NOMO-1 treated with DMSO at 0.1 percent for 48 hours (cell line): Measurements from ENCODE around the gene TRPM5.
A peak's percentile ranks its signal among the peaks of the same experiment; 100 is the strongest.

ENCODE experiments used
- DNase-seq: peaks from one replicate; lab custom pipeline; 2025; ENCODE audit not compliant: unreplicated experiment; lab: John Stamatoyannopoulos, UW

The TRPM5 gene

DNA sequence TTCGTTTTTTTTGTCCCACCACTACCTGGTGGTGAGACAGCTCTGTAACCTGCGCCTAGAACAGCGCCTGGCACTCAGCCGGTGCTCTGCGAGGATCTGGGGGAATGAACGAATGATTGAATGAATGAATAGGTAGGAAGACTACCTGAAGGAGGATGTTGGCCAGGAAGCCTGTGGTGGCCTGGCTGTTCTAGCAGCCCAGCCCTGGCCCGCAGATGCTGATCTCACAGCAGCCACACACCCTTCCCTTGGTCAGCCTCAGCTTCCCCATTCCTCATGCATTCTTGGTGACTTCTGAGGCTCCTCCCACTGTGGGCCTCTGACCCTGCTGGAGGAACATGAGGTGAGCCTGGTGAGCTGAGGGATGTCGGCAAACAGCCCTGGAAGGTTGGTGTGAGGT lies 3.7 kb downstream of the TRPM5 start:
- DNase-seq: no peak

DNA sequence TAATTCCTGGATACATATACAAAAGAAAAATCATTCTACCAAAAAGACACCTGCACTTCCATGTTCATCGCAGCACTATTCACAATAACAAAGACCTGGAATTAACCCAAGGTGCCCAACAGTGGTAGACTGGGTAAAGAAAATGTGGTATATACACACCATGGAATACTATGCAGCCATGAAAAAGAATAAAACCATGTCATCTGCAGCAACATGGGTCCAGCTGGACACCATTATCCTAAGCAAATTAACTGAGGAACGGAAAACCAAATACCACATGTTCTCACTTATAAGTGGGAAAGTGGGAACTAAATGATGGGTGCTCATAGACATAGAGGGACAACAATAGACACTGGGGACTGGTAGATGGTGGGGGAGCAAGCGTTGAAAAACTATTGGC lies 4.5 kb downstream of the TRPM5 start:
- no peak for DNase-seq

DNA sequence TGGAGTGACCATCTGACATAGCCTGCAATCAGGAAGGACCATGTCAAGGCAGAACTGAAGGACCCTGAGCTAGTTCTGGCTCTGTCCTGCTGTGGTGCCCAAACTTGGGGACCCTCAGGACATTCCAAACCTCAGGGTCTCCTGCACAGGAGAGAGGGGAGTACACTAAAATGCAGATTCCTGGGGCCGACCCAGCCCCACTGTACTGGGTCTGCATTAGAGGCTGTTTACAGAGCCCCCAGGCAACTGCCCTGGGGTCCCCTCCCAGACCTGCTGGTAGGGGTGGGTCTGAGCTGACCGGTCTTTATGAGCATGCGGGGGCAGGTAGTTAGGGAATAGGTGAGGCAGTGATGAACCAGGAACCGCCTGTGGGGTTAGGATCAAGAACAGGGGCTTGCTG lies 6.8 kb downstream of the TRPM5 start:
- no peak for DNase-seq

DNA sequence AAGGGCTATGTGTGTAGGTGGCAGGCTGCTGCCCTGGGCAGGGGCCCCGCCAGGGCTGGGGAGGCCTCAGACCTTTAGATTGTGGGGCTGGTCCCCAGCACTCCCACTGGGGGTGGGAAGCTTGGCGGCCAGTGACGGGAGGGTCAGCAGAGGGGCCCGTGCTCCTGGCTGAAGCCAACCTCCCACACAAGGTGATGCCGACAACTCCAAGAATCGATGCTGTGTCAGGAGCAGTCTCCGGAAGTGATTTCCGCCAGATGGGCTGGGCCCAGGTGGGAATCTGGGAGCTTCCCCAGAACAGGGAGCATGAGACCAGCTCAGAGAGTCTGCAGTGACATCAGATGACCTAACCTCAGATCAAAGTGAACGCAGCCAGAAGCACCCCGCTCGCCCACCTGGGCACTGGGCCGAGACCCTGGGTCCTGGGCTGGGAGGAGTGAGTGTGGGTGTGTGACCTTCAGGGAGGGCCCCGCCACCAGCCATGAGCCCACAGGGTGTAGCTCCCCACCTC lies 7.7 kb downstream of the TRPM5 start:
- DNase-seq: no peak

DNA sequence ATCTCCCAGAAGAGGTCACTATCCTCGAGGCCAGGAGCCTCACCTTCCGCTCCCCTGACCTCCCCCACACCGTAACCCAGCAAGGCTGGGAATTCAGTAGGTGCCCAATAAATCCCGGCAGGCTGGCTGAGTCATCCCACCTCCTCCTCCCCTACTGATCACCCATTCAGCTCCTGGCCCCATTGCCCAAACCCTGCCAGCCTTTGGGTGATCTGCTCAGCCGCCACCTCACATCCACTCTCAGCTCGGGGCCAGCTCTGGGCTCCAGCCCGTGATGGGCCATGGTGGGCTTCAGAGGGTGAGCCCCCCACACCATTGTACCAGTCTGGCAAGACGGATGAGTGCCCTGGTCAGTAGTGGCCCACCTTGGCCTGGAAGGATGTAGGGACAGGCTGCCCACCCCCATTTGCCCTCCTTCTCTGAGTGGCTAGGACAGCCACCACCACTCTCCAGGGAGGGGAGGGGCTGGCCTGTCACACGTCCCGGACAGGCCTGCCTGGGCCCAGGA lies 8.2 kb downstream of the TRPM5 start:
- no peak for DNase-seq

DNA sequence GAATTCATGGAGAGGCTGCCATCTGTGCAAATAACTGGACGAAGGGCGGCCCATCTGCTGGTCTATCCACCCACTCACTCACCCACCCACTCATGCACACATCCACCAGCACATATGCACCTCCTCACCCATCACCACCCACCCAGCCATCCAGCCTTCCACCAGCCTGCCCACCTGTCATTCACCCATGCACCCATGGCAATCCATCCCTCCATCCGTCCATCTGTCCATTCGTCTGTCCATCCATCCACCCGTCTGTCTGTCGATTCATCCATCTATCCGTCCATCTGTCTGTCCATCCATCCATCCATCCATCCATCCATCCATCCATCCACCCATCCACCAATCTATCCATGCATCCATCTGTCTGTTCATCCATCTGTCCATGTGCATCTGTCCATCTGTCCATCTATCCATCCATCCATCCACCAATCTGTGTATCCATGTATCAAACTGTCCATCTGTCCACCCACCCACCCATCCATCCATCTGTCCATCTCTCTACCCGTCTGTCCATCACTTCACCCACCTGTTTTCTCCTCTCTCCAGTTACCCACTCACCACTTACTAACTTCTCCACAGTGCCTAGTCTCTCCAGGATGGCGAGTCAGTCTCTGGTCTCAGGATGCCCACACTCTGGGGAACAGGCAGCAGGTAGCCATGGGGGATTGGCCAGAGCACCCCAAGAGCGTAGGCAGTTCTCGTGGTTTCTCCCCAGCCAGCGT lies 8.9 kb downstream of the TRPM5 start:
- no peak for DNase-seq

DNA sequence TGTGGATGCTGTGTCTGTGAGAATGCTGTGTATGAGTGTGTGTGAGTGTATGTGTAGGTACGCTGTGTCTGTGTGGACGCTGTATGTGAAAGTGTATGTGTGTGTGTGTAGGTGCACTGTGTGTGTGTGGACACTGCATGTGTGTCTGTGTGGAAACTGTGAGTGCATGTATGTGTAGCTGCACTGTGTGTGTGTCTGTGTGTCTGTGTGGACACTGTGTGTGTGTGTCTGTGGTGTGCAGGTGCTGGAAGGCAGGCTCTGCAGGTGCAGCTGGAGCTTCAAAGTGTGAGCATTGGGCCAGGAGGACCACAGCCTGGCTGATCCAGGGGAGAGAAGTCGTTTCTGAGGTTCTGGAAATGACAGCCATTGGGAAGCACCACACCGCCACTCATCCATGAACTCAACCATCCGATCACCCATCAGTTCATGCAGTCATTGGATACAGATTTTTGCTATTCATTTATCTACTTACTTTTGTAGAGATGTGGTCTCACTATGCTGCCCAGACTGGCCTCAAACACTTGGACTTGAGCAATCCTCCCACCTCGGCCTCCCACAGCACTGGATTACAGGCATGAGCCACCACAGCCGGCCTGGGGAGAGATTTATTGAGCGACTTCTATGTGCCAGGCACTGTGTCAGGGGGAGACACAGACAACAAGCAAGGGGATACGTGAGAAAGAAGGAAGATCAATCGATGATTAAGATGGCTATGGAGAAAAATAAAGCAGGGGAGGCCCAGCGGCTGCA lies 9.6 kb downstream of the TRPM5 start:
- no peak for DNase-seq

DNA sequence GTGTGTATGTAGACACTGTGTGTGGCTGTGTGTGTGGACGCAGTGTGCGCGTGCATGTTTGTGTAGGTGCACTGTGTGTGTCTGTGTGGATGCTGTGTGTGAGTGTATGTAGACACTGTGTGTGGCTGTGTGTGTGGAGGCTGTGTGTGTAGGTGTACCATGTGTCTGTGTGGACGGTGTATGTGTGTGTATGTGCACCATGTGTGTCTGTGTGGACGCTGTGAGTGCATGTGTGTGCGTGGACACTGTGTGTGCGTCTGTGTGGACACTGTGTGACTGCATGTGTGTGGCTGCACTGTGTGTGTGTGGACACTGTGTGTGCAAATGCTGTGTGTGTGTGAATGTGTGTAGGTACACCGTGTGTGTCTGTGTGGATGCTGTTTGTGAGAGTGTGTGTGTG lies 10.3 kb downstream of the TRPM5 start:
- DNase-seq: no peak

DNA sequence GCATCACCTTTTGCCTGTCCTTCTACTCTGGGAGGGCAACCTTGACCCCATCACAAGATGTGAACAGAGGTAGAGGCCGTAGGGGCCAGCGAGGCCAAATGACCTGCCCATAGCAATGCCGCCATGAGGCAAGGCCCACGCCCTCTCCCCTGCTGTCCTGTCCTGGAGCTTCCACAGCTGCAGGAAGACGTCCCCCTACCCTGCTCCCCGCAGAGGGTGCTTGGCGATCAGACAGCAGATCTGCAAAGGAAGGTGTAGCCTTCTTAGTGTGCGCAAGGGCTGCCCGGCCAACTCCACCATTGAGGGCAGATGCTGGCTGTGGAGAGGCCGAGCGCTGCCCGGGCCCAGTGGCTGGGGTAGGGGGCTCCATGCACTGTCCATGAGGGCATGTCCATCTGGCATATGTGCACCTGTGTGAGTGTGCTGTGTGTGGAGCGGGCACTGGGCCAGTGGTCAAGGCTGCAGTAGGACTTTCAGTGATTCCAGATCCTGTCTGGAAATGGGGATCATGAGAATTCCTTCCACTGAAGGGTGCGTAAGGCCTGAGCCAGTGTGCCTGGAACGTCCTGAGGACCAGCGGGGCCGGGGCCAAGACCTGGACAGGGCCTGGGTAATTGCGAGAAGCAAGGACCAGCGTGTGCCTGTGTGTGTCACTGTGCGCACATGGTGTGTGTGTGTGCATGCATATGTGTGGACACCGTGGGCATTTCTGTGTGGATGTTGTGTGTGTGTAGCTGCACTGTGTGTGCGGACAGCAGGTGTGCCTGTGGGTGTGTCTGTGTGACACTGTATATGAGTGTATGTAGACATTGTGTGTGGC lies 11.0 kb downstream of the TRPM5 start:
- no peak for DNase-seq

DNA sequence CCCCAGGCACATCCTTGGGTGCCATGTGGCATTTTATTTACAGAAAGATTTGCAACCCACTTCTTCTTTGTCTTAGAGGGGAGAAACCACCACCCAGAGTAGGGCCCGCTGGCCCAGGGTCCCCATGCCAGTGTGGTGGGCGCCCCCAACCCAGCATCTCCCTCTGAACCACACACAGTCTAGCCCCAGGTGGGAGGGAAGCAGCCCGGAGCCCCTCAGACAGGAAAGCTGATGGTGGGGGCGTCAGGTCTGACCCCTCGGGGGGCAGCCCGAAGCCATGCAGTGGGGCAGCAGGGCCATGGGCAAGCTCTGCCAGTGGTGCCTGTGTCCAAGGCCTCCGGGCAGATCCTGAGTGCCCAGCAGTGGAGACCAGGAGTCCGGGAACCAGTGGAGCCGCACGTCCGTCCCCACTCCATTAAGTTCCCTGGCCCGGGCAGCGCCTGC lies 11.7 kb downstream of the TRPM5 start:
- no peak for DNase-seq

DNA sequence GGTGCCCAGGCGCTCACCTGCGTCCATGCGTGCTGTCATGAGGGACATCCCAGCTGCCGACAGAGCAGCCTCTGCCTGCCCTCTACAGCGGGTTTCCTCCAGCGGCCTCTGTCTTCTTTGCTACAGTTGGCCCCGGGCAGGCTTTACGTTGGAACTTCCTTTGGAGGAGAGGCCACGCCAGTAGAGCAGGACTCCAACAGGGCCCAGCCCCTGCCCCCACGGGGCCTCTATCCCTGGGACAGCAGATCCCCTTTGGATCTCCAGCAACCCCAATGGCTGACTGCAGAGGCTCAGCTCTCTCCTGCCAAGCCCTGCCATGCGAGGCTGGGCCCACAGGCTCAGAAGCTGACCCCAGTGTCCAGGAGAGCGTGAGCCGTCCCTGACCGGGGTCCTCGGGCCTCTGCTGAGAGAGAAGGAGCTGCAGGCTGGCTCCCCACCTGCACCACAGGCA lies 12.1 kb downstream of the TRPM5 start:
- no peak for DNase-seq

DNA sequence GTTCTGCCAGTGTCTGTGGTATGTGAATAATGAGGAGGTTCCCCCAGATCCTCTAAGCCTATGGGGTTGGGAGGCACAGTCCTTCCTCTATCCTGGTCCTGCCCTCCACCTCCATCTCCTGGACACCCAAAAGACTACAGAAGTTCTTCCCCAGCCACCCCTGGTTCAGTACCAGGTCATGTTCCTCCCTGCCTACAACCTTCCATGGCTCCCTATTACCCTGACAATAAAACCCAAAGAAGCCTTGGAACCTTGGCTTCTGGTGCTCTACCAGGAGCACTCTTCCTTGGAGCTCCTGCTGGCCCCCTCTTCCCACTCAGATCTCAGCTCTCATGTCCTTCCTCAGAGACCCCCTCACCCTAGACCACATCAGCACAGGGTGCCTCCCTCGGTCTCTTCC lies 12.9 kb downstream of the TRPM5 start:
- DNase-seq: no peak

DNA sequence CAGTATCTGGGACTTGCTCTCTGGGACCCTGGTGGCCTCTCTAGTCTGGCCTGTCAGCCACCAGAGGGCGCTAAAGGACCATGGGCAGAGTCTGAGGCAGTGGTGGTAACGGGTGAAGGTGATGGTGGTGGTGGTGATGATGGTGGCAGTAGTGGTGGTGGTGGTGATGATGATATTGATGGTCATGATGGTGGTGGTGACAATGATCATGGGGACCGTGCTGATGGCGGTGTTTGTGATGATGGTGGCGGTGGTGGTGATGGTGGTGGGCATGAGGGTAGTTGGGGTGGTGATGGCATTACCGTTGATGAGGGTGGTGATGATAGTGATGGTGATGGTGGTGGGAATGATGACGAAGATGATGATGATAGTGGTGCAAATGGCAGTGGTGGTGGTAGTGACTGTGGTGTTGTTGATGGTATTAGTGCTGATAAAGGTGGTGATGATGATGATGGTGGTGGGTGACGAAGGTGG lies 16.0 kb downstream of the TRPM5 start:
- peak; percentile 54 for DNase-seq

DNA sequence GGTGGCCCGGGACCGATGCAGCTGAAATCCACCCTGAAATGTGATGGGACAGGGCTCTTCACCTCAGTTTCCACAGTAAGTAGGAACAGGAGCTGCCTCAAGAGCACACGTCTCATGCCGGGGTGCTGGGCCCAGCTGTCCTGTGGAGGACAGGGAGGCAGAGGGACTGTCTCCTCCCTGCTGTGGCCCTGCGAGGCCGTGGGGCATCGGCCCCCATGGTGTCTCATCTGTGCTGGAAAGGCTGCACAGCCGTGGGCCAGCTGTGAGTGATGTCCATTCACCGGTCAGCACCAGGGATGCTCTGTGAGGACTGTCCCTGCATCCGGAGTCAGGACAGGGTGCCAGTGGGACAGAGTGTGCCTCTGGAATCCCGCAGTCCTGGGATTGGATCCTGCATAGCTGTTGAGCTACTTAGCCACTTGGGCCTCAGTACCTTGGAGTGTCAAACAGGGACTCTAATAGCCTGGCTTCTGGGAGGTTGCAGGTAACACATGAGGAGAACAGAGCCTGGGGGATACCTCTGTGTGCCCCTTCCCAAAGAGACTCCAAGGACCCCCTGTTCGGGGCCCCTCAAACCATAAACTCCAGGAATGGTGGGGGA lies 16.5 kb downstream of the TRPM5 start:
- DNase-seq: no peak

DNA sequence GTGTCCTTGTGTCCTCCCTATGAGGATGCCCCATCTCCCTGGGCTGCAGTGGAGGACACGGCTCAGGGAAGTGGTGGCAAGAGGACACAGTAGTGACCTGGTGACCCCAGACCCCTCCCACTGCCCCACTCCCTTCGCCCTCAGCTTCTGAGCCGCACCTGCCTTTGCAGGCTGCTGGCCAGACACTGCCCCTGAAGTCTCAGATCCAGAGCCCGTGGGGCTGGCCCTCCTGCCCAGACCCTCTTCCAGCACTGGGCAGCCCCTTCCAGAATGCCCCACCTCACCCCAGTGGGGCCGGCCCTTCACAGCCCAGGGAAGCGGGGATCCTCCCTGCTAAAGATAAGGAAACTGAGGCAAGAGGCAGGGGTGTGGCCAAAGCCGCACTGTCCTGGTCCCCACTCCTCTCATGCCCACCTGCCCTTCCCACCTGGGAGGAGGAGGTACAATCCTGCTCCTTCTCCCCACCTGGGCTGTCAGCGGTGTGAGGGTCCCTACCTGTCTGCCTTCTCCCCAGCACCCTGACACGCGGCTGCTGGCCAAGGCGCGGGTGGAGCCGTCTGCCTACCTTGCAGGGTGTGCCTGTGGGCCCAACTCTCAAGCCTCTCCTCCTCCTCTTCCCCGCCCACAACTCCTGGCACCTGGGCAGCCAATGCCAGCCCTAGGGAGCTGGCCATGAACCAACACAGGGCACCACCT lies 17.3 kb downstream of the TRPM5 start:
- no peak for DNase-seq

DNA sequence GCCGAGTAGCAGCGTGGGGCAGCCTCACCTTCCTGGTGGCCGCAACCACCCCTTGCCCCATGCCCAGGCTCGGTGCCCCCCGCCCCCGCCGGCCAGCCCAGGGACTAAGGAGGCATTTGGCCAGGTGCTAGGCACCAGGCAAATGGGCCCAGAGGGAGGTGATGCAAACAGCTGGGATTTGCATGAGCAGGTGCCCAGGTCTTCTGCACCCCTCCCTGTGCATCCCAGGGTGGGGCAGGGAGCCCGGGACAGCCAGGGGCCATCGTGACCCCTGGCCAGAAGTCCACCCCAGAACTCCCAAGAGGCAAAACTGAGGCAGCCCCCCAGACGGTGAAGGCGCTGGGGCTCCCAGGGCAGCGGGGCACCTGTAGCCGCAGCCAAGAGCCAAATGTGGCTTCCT lies 18.1 kb downstream of the TRPM5 start:
- DNase-seq: no peak

DNA sequence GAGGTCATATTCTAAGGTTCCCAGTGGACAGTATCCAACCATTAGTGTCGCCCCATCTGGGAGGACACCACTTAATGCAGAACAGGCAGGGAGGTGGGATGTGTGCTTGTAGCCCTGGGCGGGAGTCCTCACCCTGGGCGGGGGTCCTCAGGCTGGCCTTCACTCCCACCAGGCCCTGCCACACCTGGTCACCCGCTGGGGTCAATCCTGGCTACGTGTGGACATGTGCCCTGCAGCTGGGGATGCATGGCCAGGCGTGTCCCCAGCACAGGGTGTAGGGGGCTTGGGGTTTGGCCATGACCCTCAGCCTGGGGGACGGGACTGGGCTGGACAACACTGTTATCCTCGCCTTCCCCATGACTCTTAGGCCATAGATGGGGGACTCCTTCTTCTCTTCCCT lies 18.8 kb downstream of the TRPM5 start:
- no peak for DNase-seq

DNA sequence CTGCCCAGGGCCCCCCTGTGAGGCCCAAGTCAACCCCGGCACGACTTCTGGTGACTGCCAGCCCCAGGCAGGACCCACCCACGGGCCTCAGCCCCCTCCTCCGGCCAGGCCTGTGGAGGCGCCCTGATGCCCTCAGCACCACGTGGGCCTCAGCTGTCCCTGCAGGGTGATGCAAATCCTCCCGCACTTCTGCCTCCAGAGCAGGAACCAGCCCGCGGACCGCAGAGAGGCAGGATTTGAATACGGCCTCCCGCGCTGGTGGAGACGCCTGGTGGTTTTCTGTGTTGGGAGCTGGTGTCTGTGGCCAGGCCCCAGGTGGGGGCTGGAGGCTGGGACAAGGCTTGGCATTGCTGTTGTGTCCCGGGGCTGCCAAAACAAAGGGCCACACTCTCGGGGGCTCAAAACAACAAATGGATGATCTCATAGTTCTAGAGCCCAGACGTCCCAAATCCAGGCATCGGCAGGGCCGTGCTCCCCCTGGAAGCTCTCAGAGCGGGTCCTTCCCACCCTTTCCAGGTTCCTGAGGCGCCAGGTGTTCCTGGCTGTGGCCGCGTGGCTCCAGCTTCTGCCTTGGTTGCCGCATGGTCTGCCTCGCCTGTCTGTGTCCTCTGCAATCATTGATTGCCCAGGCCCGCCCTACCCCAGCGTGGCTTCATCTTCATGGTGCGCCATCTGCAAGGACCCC lies 19.4 kb downstream of the TRPM5 start:
- no peak for DNase-seq

DNA sequence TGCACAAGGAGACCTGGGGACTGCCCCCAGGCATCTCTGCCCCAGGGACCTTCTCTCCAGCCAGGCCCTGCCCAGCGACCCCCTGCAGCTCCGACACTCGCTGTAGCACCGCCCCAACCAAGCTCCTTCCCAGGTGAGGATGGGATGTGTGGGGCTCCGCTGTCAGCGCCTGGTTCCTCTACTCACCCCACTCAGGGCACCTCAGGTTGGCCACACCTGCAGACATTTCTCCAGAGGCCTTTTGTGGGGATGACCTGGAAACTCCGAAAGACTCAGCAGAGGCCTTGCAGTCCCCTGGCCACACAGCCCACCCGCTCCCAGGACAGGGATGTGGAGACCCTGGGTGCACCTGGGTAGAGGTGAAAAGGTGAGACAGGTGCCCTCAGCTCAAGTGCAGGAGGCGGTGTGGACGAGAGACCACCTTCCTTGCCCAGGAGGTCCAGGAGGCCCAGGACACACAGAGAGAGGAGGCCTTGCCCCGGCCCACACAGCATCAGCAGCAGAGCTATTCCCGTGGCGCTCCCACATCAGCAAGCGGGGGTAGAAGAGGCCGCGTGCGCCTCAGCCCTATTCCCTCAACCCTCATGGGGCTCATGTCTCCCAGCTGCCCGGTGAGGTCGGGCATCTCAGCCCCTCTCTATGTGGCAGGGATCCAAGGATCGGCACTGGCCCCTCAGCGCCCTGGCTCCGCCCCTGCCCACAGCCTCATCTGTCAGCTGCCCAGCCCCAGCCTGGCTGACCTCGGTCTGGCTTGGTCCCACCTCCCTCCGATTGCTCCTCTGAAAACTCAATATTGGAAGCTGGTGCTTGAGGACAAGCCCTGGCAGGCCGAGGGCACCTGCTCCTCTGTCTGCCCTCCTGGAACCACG lies 20.9 kb downstream of the TRPM5 start:
- no peak for DNase-seq
